NT2/D1 (cell line): Measurements from ENCODE around the gene MFSD6.

Experiments used
- SUZ12 ChIP-seq: IDR thresholded peaks from 2 replicates; pipeline ENCODE4 v1.6.1; 2011; ENCODE audit not compliant: insufficient read length, insufficient read depth; ENCODE audit errors: extremely low read depth
- YY1 ChIP-seq: IDR thresholded peaks from 2 replicates; pipeline ENCODE4 v1.6.1; 2011; ENCODE audit not compliant: insufficient read length, insufficient read depth

DNA sequence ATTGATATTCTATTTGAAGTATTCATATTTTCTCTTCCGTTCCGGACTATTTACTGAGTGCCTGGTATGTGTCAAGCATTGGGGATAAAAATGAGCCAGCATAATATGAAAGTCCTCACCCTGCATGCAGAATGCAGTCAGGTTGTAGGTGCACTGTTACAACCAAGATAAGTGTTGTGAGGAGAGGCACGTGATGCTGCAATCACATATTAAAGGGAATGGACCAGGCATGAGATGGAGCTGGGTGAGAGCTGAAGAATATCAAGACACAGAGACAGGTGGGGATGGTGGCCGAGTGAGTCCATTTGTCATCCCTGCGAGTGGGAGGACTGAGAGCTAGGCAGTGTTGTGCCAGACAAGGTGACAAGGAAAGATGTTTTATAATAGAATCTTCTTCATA lies 52.3 kb downstream of the MFSD6 start:
- TF ChIP-seq SUZ12 (no peak), YY1 (no peak)
